ENCODE results near the gene ABCD2.
"Not testable (repeated sequence)": the region's sequence is repeated elsewhere in the genome, so short reads cannot be mapped to it uniquely, and the experiment has no call there.

The ABCD2 gene
- total RNA-seq: 49.6 to 64.7 reads per million in 2 donors

DNA sequence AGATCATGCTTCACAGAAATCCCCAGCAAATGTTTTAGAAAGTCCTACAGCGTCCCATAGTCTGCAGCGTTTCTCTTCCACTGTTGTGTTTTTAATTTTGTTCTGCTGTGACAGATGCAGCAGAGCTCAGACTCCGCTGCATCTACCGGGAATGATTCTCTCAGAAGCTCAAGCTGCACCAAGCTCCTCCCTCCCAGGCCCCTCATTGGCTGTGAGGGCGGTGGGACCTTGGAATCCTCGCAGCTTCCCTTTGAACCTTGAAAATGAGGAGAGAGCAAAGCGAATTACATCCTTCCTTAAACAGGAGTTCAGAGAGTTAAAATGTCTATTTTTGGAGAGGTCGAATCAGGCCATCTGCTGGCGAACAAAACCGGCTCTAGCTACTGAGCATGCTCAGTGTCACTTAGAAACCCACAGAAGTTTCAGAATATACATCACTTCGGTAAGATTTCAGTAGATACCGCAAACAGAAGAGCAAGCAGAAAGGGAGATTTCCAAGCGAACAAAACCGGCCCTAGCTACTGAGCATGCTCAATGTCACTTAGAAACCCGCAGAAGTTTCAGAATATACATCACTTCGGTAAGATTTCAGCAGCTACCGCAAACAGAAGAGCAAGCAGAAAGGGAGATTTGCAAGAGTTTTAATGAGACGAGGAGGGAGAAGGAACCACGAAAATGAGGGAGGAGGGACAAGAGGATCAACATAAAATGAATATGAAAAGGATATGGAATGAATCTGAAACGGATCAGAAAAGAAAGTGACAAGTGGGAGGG is at the start of gene ABCD2:
Gene ABCD2 (minus strand): TSS at position 144 of the 774 bp plus-strand sequence. CDS start 188 bp downstream, outside the sequence.
- DNase-seq: no peak

DNA sequence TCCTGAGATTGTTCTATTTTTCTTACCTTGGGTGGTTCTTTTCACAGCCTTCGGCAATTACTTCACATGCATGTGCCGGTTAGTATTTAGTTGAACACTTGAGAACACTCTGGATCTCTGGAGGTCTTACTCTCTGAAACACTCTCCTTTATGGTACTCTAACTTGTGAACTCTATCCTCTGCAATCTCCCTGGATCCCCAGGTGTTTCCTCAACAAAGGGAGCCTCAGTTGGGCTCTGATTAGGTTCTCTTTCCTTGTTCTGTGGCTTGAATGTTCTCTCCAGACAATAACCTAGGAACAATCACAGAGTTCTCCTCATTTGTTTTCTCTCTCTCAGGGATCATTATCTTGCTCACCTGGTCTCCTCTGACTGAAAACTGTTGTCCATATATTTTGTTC is 40.5 kb upstream of the ABCD2 start:
- DNase-seq: no peak

DNA sequence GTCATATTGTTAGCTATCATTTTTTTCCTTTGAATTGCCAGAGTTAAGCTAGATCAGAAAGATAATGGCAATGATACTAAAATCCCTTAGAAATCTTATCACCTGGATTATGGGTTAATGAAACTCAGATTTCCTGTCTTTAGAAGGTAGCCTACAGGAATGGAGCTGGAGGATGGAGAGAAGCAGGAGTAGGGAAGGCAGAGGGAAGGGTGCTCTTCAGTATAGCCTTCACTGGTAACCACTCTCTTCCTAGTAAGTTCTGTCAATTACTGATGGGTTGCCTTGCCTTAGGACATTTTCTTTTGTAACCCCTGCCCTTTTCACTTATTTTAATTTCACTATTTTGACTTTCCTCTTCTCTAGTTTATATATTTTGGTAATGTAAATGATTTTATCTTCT is 27.8 kb upstream of the ABCD2 start:
- DNase-seq: no peak

DNA sequence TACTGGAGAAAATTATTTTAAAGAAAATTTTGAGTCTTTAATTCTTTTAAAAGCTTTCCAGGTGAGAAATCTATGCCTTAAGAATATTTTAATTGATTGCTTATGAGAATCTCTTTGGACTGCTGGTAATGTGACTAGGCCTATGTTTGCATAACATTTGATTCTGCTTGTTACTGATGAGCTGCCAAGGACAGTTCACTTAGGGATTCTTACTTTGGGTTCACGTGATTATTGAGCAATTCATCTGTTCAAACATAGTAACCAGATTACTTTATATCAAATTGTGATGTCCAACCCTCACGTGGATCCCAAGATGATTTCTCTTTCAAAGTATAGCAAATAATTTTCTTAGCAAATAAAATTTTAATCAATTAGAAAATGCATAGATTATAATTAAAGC is 27.4 kb upstream of the ABCD2 start:
- DNase-seq: no peak

DNA sequence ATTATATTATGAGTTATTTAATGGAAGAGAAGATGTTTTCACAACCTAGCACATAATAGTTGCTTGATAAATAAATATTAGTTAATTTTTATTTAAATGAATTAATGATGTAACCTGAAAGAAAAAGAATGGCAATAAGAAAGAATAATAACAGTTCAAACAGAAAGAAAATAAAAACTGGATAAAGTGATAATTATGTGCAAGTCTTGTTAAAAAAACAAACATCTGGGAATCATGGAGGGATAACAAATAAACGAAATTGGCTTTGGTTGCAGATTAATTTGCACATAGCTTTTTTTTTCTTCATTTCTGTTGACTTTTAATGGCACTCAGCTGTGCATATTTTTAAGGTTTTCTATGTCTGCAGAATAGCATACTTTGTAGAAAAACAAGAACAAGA is 23.4 kb upstream of the ABCD2 start:
- no peak for DNase-seq

DNA sequence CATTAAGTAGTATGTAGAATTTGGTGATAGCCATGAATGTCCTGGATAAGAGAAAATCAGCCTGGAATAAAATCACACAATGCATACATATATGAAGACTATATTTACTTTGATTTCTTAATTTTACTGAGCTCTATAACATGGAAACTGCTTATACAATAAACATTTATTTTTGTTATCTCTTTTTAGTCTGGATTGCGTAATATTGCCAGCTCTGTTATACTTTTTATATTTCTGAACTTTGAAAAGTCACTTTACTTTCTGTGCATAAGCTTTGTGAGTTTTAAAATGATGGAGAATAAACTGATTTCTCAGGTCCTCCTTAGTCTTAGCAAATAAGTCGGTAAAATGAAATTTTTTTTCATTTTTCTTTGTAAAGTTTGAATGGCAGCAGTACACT is 19.2 kb upstream of the ABCD2 start:
- DNase-seq: no peak

DNA sequence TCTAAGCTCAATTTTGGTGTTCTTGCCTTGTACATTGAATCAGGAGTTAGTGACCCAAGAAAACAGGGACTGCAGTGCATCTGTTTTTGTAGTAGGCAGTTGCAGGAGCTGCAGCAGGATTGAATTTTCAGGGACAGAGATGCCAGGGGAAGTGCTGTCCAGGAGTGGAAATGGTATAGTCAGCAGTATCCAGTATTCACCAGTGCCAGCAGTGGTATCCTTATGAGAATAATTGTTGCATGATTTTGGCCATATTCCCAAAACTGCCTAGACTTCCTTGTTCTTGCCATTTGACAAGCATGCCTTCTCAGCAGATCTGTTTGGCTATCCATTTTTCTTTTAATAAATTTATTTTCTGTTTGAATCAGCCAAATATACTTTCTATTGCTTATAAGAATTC is 18.6 kb upstream of the ABCD2 start:
- no peak for DNase-seq

DNA sequence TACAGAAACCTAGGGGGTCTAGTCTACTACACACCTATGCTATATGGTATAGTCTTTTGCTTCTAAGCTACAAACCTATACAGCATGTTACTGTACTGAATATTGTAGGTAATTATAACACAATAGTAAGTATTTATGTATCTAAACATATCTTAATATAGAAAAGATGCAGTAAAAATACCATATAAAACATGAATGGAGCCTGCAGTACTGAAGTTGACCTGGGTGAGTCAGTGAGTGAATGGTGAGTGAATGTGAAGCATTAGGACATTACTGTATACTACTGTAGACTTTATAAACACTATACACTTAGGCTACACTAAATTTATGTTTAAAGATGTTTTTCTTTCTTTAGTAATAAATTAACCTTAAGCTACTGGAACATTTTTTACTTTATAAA is 13.1 kb upstream of the ABCD2 start:
- no peak for DNase-seq

DNA sequence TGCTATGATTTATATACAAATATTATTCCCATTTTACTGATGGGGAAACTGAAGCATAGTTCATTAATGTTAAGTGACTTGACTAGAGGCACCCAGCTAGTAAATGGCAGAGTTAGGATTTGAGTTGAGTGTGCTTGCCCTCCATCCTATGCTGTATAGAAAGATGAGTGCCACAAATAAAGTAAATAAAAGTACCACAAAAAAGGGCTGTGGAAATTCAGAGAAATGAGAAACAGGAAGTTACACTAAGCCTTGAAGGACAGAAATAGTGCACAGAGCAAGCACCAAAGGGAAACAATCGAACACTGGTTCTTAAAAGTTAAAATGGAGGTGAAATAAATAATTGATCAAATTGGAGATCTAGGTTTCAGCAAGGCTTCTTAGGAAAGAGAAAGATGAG is 9.2 kb upstream of the ABCD2 start:
- no peak for DNase-seq

DNA sequence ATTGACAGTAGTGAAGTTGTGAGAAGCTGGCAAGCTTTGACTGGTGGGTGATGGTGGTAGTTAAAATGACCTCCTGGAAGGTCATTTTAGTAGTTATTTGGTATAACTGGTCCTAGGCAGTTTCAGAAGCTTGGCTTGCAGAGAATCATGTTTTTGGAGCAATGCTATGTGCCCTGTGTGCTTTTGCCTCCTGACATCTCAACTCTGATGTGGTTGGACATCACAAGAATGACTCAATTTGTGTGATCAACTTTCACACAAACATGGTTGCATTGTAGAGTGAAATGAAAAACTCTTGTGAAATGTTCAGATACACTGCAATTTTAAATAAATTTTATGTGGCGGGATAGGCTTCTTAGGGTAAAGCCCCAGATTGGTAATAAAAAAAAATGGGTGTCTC is 8.3 kb upstream of the ABCD2 start:
- DNase-seq: no peak

DNA sequence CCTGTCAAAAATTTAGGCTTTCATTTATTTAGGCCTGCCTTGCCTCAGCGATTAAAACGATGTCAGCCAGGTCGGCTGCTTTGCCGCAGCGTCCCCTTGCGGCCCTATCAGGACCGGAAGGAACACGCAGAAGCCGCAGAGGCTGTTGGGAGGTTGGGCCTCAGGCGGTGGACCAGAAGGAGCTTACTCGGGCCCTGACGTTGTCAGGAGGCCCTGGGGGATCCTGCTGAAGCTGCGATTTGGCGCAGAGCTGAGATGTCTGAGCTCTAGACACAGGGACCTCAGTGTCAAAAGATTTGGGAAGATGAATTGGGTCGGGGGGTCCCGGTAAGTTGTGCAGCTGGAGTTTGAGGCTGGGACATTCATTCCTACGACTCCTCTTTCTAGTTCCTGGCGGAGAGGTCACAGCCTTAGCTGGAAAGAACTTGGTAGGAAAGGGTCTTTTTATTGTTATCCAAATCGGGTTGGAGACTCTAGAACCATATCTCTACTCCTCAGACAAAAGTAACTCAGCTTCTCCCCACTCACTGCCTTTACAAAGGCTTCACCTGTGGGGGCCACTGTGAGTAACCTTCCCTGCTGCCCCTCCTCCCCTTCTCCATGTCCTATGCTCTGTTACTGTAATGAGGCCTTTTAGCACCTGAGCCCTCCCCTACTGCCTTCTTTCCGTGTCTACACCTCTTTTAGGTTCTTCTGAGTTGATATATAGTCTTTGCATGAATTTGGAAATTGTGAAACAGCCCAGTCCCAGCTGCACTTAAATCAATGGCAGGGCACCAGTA is 6.6 kb upstream of the ABCD2 start:
- DNase-seq: no peak

DNA sequence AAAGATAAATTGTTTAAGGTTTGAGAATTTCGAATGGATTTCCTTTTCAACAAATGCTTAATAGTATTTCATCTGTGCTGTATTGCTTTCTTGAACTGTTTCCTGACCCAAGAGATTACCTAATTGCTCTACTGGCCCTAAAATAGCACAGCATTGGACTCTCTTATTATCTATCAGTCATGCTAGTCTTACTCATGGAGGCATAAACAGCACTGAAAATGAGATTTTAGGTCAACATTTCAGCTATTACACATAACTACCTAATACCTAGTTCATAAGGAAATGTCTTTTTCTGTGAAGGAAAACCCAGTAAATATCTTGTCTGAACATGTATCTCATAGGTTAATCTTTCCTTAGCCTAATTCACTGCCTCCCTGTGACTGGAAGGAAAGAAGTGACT is 4.3 kb upstream of the ABCD2 start:
- DNase-seq: no peak

DNA sequence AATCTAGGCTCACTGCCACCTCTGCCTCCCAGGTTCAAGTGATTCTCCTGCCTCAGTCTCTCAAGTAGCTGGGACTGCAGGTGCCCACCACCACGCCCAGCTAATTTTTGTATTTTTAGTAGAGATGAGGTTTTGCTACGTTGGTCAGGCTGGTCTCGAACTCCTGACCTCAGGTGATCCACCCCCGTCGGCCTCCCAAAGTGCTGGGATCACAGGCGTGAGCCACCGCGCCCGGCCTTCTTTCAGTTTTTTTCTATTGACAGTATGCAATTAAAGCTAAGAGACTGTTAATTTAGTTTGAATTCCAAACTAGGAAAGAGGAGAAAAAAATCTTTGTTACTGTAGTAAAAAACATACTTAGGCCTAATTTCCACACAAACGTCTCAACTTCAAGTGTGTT is 3.6 kb upstream of the ABCD2 start:
- not testable (repeated sequence) for DNase-seq

DNA sequence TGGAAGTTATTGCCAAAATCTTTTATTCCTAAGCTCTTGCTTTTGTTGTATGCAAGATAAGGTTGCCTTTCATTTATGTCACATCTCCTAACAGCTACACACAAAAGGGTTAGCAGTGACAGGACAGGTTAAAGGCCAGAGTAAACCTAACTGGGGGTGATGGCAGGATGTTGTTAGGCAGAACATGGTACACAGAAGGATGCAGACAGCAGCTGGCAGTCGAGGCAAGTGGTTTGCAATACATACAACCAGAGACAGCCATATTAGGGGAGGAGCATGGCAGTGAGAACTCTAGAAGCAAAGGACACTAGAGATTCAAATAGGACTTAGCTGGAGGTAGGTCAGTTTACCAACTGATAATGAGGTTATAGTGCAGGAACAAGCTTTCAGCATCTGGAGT is 2.7 kb upstream of the ABCD2 start:
- no peak for DNase-seq

DNA sequence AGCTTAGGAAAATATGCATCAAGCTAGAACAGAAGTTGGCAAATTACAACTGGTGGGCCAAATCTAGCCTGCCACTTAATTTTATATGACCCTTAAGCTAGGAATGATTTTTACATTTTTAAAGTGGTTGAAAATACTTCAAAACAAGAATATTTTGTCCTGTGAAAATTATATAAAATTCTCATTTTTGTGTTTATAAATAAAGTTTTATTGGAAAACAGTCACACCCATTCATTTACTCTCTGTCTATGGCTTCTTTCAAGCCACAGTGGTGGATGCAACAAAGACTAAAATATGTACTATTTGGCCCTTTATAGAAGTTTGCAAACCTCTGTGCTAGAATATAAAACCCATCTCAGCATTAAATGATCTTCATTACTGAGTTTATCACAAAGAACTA is 2.1 kb upstream of the ABCD2 start:
- no peak for DNase-seq

DNA sequence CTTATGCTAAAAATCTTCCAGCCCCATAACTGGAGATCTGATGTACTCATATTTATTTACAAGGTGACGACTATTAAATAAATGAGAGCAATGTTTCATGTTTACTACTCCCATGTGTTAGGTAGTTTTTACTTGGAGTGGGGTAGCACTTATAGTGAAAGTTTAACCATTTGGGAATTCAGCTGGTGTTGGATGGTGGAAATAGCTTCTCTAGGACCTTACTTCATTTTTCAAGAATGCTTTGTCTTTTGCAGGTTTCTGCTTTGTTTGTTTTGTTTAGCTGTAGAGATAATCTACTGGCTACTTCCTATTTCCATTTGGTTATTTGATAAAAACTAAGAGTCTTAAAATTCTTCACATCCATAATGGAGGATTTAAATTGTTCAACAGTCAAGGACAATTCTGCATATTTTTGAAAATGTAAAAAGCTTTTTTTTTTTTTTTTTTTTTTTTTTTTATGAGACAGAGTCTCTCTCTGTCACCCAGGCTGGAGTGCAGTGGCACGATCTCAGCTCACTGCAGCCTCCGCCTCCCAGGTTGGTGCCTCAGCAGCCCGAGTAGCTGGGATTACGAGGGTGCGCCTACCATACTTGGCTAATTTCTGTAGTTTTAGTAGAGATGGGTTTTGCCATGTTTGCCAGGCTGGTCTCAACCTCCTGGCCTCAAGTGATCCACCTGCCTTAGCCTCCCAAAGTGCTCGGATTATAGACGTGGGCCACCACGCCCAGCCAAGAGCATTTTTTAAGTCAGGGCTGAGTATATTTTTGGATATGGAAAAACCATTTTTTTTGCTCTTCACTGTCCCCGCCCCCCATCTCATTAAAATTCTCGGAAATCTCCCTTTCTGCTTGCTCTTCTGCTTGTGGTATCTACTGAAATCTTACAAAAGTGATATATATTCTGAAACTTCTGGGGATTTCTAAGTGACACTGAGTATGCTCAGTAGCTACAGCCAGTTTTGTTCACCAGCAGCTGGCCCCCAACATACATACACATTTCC is 1.4 kb upstream of the ABCD2 start:
- no peak for DNase-seq

DNA sequence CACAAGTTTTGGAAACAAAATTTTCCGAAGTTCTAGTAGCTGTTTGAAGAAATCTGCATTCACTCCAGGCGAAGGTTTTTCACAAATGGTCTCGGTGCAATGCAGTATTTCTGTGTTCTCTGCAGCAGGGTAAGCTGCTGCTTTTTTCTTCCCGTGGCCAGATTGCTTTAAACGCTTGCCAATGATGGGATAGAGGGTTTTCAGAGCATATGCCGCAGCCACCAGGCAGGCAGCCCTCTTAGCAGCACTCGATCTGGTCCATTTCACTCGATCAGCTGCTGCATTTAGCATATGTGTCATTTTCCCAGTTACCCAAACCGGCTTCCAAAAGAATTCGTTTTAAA is 315 bp downstream of the ABCD2 start:
- DNase-seq: no peak

DNA sequence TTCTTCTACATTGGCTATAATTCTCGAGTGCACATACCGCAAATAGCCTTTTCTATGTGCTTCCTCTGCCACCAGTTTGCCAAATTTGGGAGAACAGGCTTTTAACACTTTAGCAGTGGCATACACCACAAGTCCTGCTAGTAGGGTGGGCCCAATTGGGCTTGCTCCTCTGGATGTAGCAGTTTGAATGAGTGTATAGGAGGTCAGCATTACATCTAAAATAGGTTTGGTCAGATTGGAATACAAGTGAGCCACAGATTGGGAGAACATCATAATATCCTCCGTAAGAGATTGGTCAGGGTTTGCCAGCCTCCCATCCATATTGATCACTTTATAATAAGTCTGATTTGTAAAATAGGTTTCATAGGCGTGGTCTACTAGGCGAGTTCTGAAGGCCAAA is 902 bp downstream of the ABCD2 start:
- DNase-seq: no peak

DNA sequence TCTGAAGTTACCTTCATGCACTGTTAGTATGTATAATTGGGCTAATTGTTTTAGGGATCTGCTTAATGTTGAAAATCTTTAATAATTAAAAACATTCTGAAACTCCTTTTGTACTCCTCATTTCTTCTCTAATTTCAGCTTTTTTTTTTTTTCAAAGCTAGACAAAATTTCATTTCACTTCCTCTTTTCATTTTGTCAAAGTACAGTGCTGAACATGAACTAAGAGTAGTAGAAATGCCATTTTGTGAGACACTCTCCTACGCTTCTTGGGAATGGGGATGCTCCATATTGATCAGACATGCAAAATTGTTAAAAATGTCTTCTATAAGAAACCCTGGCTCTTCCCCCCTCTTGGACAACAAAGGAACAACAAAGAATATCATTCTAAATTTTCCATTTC is 1.7 kb downstream of the ABCD2 start:
- DNase-seq: no peak

DNA sequence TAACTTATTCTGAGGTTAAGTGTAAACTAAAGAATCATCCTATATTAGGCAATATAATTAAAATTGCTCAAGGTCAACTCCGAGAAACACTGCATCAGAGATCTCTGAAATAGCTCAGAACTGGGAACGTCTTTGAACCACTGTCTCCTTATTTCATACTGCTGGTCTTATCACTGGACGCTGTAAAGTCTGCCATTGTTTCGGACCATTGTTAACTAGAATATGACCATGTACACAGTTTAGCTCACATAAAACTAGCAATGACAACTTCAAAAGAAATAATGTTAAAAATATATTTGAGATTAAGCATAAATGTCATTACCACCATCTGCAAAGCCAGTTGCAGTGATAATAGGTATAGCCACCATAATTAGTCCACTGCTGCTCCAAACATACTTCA is 2.9 kb downstream of the ABCD2 start:
- DNase-seq: no peak

DNA sequence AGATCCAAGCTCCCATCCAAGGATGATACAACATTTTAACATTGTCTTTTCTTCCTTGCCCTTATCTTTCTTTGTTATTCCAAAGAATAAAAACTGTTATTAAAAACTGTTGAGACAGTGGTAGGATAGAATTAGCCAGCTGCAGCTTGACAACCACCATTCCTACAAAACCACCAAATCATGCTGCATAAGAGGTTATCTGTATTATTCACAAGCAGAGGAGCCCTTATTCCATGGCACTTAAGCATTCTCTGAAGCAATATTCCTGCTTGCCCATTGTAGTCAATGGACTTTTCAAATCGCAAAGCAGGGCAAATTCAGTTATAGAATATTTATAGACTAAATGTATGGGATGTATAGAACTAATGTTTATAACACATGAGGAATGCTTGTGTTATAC is 3.4 kb downstream of the ABCD2 start:
- no peak for DNase-seq

DNA sequence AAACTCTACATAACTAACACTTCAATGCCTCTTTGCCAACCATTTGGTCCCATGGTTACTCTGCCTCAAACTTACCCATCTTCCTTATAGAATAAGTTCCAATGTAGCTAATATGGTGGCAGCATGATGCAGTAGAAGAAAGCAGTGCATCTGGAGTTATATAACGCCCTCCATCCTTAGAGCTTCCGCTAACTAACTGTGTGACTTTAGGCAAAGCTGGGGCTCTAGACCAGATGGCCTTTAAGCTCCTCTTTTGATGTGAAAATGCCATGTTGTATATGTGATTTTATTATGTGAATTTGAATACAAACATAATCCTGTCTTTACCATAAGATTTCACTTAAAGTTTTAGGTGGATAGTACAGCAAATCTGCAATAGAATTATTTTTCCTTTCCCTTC is 6.1 kb downstream of the ABCD2 start:
- no peak for DNase-seq

DNA sequence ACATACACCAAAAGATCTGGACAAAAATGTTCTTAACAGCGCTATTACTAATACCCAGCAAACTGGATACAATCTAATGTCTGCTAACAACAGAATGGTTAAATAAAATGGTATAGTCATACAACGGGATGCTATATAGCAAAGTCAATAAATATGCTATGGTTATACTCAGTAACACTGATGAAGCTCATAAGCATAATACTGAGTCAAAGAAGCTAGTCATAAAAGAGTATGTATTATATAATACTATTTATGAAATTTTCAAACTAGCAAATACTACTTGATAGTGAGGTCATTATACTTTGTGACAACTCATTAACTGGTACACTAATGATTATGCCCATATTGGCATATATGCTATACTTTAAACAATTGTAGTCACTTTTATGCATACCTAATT is 7.4 kb downstream of the ABCD2 start:
- DNase-seq: no peak

All from activated gamma-delta T cell (primary cell).